NCI-H2107 treated with DMSO at 0.1 percent for 48 hours (cell line): ENCODE data around the gene CD8A.
"Not testable (repeated sequence)": the region's sequence is repeated elsewhere in the genome, so short reads cannot be mapped to it uniquely, and the experiment has no call there.

Source experiments
- DNase-seq: peaks from one replicate; lab custom pipeline; 2025; ENCODE audit not compliant: unreplicated experiment; lab: John Stamatoyannopoulos, UW

CD8A gene

DNA sequence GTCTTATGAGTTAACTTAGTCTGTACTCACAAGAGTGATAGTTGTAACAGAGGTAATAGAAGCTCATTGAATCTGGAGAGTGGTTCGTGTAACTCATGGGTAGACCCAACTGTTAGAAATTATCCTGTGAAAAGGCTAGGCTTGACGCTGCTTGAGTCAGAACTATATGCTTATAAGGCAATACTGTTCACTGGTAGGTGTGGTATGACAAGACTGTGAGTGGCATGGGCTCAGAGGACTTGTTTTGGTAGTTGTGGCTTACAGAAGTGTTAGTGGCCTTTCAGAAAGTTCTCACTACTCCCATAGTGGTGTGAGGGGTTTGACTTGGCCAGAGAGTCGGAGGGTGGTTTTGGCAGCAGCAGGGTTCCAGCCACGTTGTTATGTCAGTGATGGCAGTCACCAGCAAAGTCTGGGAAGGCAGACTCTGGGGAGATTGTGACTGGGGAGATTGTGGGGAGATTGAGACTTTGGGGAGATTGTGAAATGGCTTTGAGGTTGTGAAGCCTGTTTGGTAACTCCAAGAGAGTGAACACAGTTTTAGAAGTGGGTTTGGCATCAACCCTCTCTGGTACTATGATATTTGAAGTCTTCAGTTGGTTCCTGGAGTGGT lies 48.7 kb downstream of the CD8A start:
- not testable (repeated sequence) for DNase-seq

DNA sequence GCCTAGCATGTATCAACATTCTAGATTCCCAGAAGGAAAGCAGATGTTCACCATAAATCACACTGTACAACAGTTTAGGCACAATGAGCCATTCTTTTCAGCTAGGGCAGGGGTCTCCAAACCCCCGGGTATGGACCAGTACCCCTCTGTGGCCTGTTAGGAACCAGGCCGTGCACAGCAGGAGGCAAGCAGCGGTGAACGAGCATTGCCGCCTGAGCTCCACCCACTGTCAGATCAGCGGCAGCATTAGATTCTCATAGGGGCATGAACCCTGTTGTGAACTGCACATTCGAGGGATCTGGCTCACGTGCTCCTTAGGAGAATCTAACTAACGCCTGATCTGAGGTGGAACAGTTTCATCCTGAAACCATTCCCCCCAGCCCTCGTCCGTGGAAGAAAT lies 50.8 kb downstream of the CD8A start:
- not testable (repeated sequence) for DNase-seq

DNA sequence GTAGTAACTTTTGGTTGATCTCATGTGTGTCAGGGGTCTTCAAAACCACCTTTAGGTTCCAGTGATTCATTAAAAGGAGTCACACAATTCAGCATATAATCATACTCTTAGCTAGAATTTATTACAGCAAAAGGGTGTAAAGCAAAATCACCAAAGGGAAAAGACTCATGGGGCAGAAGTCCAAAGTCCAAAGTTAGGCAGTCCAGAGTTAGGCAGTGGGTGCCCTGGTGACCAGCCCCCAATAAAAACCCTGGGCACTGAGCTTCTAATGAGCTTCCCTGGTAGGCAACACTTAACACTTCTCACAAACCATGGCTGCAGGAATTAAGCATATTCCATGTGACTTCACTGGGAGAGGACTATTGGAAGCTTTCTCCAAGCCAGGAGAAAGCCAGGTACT lies 51.2 kb downstream of the CD8A start:
- DNase-seq: not testable (repeated sequence)

DNA sequence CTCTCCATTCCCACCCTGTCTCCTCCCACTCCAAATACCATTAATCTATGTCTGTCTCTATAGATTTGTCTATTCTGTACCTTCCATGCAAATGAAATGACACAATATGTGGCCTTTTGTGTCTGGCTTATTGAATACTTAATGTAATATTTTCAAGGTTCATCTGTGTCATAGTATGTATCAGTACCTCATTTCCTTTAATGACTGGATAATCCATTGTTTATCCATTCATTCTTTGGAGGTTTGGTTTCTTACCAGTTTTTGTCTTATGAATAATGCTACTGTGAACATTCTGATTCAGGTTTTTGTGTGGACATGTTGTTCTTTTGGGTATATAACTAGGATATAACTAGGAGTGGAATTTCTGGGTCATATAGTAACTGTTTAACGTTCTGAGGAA lies 55.8 kb downstream of the CD8A start:
- DNase-seq: not testable (repeated sequence)
